D721Med (cell line): ENCODE data around the gene ZNF583.
A peak's percentile ranks its signal among the peaks of the same experiment; 100 is the strongest.

Experiments
- DNase-seq: peaks from one replicate; pipeline ENCODE4 v3.0.0; 2011; ENCODE audit warnings: low spot score; ENCODE audit not compliant: insufficient read length
- FAIRE-seq: peaks from 2 replicates; lab custom pipeline; 2011; peaks lifted over from hg19 to GRCh38; lab: Jason Lieb, UNC
- TF ChIP-seq, protein P1 (sequence below): IDR thresholded peaks from 2 replicates; pipeline ENCODE4 v1.5.1; 2012; ENCODE audit warnings: mild to moderate bottlenecking, control low read depth; ENCODE audit not compliant: insufficient read depth; ENCODE audit errors: missing control alignments

Gene ZNF583

DNA sequence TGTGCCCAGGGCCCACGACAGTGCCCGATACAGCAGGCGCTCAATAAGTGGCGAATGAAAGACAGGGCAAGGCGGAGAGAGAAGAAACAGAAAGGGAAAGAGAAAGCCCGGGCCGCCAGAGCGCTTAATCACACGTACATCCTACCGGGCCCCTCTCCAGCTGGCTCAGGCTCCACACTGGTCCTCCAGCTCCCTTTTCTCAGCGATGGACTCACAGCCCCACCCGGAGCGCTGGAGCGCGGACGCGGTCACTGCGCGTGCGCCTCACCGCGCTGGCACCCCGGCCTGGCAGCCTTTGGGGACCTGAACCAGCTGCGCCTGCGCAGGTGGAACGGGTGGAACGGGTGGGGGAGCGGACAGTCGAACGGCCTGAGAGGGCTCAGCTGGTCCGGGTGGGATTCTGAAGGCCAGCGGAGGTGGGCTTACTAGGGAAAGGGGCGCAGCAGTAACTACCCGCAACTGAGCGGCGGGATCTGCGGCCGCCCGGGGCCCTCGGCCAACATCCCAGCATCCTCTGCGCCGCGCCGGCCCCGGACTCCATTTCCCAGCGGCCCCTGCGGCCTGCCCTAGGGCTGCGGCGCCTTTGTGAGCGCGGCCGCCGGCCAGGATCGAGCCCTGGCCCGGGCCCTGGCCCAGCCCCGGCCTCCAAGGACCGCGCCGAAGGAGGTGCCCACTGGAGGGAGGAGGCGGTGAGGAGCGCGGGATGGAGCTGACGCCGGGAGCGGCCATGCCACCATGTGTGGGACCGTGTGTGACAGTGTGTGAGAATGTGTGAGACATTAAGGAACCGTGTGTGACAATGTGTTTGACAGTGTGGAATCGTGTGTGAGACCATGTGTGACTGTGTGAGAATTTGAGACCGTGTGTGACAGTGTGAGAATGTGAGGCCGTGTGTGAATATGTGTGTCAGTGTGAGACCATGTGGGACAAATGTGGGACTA is at the start of gene ZNF583:
Gene ZNF583, plus strand, starts transcription at position 569 of the 941 bp plus-strand sequence. CDS start 2,783 bp downstream, outside the sequence.
- DNase-seq (peak; percentile 82), FAIRE-seq (no peak)
- TF ChIP-seq, protein P1, sequence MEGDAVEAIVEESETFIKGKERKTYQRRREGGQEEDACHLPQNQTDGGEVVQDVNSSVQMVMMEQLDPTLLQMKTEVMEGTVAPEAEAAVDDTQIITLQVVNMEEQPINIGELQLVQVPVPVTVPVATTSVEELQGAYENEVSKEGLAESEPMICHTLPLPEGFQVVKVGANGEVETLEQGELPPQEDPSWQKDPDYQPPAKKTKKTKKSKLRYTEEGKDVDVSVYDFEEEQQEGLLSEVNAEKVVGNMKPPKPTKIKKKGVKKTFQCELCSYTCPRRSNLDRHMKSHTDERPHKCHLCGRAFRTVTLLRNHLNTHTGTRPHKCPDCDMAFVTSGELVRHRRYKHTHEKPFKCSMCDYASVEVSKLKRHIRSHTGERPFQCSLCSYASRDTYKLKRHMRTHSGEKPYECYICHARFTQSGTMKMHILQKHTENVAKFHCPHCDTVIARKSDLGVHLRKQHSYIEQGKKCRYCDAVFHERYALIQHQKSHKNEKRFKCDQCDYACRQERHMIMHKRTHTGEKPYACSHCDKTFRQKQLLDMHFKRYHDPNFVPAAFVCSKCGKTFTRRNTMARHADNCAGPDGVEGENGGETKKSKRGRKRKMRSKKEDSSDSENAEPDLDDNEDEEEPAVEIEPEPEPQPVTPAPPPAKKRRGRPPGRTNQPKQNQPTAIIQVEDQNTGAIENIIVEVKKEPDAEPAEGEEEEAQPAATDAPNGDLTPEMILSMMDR = no peak

DNA sequence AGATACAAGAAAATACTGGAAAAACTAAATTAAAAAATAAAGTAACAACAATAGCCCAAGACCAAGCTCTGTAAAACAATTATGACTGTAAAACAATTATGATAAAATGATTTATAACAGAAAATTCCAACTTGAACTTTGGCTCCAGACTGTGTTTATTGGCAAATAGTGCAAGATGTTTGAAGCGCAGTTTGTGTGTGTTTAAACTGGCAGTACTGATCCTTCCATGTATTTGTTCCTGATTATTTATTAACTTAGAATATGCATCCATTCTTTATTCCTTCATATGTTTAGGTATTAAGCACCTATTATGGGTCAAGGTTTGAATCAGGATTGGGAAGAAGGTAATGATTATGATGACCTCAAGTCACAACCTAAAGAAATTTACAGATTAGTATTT is 48.6 kb upstream of the ZNF583 start:
- TF ChIP-seq, protein P1 = no peak
- FAIRE-seq = no peak

DNA sequence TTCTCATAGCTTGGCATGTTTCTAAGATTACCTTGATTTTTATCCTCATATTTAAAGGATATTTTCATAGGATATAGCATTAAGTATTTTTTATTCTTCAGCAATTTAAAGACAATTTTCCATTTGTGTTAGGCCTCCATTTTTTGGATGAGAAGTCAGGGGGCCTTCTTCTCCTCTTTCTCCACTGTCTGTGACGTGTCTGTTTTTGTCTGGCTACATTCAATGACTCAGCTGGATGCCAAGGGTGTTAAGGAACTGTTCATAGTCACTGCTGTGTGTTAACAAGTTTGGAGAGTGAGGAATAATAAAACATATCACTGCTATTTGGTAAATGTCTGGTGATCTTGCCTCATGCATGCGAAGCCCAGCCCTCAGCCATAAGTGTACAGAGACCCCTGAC is 47.2 kb upstream of the ZNF583 start:
- FAIRE-seq = no peak
- DNase-seq = no peak
- TF ChIP-seq, protein P1 = no peak

More for the DNA sequence above, 48.6 kb upstream of the ZNF583 start:
- DNase-seq = no peak

DNA sequence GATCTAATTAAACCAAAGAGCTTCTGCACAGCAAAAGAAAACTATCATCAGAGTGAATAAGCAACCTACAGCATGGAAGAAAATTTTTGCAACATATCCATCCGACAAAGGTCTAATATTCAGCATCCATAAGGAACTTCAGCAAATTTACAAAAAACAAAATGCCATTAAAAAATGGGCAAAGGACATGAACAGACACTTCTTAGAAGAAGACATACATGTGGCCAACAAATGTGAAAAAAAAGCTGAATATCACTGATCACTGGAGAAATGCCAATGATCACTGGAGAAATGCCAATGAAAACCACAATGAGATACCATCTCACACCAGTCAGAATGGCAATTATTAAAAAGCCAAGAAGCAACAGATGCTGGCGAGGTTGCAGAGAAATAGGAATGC is 43.3 kb upstream of the ZNF583 start:
- TF ChIP-seq, protein P1 = no peak

DNA sequence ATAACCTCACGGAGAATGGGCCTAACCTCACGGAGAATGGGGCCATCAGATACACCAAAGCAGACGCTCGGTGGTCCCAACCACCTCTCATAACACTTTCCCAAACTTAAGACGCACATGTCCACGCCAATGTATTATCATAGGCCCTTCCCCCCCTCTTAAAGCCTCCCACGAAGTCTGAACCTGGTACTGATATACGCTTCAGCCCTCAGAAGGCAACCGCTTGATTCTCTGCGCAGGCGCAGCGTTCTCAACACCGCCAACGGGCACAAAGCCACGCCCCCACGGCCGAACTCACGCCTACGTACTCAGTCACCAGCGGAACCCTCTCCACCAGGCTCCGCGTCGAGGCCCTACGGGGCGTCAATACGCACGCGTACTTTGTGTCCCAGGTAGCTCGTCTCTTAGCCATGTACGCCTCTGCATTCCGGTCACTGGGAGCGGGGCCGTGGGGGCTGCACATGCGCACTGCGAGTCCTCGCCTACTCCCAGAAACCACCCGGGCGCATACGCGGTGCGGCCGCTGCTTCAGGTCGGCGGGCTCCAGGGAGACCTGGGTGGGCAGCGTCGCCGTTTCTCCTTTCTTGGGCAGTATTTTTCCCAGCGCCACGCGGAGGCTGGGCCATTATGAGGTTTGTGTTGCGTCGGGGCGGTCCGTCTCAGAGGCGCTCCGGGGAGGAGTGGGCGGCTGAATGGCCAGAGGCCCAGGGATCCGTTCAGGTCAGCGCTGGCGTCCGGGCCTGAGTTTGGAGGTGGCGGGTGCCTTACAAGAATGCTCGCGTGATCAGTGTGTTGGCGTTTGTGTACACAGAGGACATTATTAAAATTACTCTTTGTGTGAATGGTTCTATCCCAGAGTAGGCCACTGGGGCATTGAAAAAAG is 36.1 kb upstream of the ZNF583 start:
- DNase-seq = peak; percentile 47
- FAIRE-seq = no peak
- TF ChIP-seq, protein P1 = no peak

More for the DNA sequence above, 43.3 kb upstream of the ZNF583 start:
- FAIRE-seq (no peak), DNase-seq (no peak)

DNA sequence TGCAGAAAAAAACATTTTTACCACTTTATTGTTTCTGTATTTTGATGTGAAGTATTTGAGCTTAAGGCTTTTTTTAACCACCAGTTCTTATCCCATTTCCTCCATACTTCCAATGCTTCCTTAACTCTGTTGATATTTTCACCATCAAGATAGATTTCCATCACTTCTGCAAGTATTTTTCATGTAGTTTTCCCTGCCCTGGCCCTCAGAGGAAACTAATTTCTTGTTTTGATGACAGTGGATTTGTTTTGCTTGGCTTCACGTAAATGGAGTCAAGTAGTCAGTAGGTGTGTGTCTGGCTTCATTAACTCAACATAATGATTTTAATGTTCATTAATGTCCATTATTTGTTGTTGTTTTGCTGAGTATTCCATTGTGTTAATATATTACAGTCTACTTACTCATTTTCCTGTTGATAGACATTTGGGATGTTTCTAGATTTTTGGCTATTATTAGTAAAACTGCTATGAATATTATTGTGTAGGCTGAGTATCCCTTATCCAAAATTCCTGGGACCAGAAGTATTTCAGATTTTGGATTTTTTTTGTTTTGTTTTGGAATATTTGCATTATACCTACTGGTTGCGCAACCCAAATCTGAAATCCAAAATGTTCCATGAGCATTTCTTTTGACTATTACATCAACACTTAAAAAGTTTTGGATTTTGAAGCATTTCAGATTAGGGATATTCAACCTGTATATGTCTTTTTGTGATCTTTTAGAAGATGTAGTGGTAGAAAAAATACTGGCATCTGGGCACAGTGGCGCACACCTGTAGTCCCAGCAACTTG is 34.1 kb upstream of the ZNF583 start:
- FAIRE-seq (no peak), DNase-seq (no peak)
- TF ChIP-seq, protein P1 = no peak
